ENCODE results near the gene KCNC1. TPM values are rescaled to one million over a fixed set of nuclear protein-coding genes. Genes with fewer than 3 reads are reported as not detected.

Gene KCNC1
- total and polyA plus RNA-seq, 2 of the 13 experiments (the other 11 are each of a cell fraction or from before 2014, with no cell fraction given): 0.01 to 0.04 TPM

DNA sequence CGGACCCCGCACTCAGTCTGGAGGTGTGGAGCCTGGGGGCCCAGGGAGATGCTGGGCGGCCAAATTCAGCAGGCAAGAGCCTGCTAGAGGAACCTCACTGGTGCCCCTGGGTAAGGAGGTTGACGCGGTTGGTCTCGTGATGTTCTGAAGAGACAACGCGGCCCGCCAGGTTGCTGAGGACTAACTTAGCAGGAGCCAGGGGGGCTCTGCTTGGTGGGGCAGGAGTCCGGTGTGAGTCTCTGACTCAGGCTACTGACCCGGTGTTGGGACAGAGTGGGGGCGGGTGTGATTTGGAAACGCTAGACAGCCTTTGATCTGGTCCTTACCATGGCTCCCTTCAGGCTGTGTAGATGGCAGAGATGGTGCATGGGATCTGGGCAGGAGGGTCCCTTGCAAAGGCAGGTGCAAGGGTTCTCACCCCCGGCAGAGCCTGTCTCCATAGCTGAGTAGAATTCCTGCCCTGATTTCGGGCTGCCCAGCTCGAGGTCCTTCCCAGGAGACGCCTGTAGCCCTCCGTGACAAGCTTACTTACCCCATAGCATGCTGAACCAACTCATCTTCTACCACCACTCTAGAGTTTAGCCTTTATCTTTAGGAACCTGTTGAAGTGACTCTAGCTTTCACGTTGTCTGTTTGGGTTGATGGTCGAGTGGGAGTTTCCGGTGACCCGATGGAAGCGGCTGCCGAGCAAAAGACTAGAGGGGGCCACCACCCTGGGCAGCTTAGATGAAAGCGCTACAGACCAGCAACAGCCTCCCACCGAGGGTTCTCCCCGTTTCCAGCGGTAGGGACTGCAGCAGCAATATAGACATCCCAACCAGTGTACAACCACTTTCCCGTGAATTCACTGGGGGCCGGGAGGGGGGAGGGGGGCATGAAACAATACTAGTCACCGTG, 38.4 kb downstream of the KCNC1 start (continued):
- TF ChIP-seq, protein P1, sequence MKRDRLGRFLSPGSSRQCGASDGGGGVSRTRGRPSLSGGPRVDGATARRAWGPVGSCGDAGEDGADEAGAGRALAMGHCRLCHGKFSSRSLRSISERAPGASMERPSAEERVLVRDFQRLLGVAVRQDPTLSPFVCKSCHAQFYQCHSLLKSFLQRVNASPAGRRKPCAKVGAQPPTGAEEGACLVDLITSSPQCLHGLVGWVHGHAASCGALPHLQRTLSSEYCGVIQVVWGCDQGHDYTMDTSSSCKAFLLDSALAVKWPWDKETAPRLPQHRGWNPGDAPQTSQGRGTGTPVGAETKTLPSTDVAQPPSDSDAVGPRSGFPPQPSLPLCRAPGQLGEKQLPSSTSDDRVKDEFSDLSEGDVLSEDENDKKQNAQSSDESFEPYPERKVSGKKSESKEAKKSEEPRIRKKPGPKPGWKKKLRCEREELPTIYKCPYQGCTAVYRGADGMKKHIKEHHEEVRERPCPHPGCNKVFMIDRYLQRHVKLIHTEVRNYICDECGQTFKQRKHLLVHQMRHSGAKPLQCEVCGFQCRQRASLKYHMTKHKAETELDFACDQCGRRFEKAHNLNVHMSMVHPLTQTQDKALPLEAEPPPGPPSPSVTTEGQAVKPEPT (CRISPR knock-in tag; IDR thresholded peaks at IDR 0.05; ENCODE audit: low read depth): no peak
- TF ChIP-seq ZSCAN29 (CRISPR knock-in tag; conservative IDR thresholded peaks at IDR 0.05) (no peak), ZNF12 (CRISPR knock-in tag; IDR thresholded peaks at IDR 0.05) (no peak), TARDBP (CRISPR knock-in tag; IDR thresholded peaks at IDR 0.05) (no peak), KDM5B (CRISPR knock-in tag; IDR thresholded peaks at IDR 0.05; ENCODE audit: borderline replicate concordance) (no peak)
- TF ChIP-seq, protein P2, sequence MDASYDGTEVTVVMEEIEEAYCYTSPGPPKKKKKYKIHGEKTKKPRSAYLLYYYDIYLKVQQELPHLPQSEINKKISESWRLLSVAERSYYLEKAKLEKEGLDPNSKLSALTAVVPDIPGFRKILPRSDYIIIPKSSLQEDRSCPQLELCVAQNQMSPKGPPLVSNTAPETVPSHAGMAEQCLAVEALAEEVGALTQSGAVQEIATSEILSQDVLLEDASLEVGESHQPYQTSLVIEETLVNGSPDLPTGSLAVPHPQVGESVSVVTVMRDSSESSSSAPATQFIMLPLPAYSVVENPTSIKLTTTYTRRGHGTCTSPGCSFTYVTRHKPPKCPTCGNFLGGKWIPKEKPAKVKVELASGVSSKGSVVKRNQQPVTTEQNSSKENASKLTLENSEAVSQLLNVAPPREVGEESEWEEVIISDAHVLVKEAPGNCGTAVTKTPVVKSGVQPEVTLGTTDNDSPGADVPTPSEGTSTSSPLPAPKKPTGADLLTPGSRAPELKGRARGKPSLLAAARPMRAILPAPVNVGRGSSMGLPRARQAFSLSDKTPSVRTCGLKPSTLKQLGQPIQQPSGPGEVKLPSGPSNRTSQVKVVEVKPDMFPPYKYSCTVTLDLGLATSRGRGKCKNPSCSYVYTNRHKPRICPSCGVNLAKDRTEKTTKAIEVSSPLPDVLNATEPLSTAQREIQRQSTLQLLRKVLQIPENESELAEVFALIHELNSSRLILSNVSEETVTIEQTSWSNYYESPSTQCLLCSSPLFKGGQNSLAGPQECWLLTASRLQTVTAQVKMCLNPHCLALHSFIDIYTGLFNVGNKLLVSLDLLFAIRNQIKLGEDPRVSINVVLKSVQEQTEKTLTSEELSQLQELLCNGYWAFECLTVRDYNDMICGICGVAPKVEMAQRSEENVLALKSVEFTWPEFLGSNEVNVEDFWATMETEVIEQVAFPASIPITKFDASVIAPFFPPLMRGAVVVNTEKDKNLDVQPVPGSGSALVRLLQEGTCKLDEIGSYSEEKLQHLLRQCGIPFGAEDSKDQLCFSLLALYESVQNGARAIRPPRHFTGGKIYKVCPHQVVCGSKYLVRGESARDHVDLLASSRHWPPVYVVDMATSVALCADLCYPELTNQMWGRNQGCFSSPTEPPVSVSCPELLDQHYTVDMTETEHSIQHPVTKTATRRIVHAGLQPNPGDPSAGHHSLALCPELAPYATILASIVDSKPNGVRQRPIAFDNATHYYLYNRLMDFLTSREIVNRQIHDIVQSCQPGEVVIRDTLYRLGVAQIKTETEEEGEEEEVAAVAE (CRISPR knock-in tag; IDR thresholded peaks at IDR 0.05; ENCODE audit: borderline replicate concordance): no peak

All from HepG2 (cell line).